B cell (primary cell): ENCODE data around the gene IAH1.

Experiments used
- CTCF ChIP-seq: fragments of 200-600 bp; IDR thresholded peaks from one replicate; pipeline ENCODE4 v1.8.0; 2022; ENCODE audit warnings: antibody characterized with exemption, mild to moderate bottlenecking
- EZH2 ChIP-seq: IDR thresholded peaks from 2 replicates; pipeline ENCODE4 v1.6.1; 2012; ENCODE audit warnings: borderline replicate concordance, low read depth, mild to moderate bottlenecking, moderate library complexity, low read length; ENCODE audit not compliant: insufficient read depth, poor library complexity, severe bottlenecking

DNA sequence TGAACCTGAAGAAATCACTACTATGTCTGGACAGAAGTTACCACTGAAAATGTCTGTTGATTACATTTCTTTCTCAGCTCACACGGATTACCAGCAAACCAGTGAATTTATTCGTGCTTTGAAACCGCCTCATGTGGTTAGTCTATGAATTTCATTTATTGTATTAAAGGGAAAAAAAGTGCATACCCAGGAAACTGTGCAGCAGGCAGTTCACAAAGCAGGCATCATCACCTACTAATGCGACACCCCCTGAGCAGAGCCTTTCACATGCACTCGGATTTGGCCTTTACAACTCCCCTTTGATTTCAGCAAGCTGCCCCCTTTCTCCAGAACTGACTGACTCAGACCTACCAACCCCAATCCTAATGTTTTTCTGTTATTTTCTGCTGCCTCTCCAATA, 30.8 kb upstream of the IAH1 start:
- no peak for TF ChIP-seq CTCF
- TF ChIP-seq EZH2 = no peak
